ENCODE measurements around the gene CBX2.
A peak's percentile ranks its signal among the peaks of the same experiment; 100 is the strongest.

The CBX2 gene

DNA sequence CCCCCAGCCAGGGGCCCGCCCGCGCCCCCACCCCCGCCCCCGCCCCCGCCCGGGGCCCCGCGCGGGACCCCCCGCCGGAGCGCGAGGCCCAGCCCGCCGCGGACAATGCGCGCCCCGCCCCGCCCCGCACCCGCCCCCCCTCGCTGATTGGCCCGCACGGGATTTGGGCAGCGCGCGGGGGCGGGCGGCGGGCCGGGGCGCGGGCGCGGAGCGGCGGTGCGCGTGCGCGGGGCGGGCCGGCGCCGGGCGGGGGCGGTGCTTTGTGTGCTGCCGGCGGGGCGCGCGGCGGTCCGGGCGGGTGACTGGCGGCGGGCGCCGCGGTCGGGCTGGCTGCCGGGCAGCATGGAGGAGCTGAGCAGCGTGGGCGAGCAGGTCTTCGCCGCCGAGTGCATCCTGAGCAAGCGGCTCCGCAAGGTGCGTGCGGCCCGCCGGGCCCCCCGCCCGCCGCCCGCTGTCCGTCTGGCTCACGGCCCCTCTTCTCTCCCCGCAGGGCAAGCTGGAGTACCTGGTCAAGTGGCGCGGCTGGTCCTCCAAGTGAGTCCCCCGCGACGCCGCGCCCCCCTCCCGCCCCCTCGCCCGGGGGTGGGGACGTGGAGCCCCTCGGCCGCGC, at the start of gene CBX2:
TSS of gene CBX2 (plus strand) at position 255 of the 610 bp plus-strand sequence. CDS start at position 343, 88 bp downstream.
- DNase-seq (ENCODE audit: low read depth) = peak; percentile 61

- peak; percentile 64 for DNase-seq (ENCODE audit: low read depth)
Observed at GRCh38 chr17:79728169-79728907, 49.6 kb upstream of the CBX2 start.

- DNase-seq (ENCODE audit: low read depth) = no peak
Observed at GRCh38 chr17:79728908-79729471, 49.0 kb upstream of the CBX2 start.

- DNase-seq (ENCODE audit: low read depth) = no peak
Observed at GRCh38 chr17:79729761-79730160, 48.2 kb upstream of the CBX2 start.

GRCh38 chr17:79730437-79730768, 47.5 kb upstream of the CBX2 start:
- DNase-seq (ENCODE audit: low read depth) = no peak

DNA sequence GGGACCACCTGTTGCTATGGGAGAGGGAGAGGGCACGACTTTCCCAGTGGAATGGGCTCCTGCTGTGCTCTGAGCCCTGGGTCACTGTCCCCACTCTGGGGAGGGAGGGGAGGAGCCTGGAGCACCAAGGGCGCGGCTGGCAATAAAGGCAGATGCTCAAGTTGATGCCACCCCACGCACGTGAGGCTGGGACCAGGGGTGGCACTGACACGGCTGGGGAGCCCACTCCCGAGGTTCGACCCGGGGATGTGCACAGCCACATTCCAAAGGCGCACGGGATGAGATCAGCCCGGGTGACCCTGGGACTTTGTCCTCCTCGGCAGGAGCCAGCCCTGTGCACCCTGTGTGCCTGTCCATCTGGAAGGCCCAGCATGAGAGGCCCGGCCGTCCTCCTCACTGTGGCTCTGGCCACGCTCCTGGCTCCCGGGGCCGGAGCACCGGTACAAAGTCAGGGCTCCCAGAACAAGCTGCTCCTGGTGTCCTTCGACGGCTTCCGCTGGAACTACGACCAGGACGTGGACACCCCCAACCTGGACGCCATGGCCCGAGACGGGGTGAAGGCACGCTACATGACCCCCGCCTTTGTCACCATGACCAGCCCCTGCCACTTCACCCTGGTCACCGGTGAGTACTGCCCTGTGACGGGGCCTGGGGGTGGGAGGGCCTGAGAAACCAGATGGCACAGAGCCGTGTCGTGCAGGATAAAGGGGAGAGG, 47.0 kb upstream of the CBX2 start, which contains the start of gene ENPP7:
TSS of gene ENPP7 (plus strand) at position 175 of the 715 bp plus-strand sequence. CDS start at position 372, 197 bp downstream.
- DNase-seq (ENCODE audit: low read depth) = no peak

DNA sequence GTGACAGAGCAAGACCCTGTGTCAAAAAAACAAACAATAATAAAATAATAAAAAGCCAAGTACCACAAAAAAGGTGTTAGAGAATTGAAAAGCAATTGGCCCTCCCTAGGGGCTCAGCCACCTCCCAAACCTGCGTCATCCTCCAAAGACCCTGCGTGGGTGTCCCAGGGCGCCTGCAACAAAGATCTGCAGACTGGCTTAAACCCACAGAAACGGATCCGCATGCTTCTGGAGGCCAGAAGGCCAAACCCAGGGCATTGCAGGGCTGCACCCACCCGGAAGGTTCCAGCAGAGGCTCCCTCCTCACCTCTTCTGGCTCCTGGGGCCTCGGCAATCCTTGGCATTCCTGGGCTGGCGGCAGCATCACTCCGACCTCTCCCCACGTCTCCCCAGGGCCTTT, 45.7 kb upstream of the CBX2 start:
- DNase-seq (ENCODE audit: low read depth) = no peak

DNA sequence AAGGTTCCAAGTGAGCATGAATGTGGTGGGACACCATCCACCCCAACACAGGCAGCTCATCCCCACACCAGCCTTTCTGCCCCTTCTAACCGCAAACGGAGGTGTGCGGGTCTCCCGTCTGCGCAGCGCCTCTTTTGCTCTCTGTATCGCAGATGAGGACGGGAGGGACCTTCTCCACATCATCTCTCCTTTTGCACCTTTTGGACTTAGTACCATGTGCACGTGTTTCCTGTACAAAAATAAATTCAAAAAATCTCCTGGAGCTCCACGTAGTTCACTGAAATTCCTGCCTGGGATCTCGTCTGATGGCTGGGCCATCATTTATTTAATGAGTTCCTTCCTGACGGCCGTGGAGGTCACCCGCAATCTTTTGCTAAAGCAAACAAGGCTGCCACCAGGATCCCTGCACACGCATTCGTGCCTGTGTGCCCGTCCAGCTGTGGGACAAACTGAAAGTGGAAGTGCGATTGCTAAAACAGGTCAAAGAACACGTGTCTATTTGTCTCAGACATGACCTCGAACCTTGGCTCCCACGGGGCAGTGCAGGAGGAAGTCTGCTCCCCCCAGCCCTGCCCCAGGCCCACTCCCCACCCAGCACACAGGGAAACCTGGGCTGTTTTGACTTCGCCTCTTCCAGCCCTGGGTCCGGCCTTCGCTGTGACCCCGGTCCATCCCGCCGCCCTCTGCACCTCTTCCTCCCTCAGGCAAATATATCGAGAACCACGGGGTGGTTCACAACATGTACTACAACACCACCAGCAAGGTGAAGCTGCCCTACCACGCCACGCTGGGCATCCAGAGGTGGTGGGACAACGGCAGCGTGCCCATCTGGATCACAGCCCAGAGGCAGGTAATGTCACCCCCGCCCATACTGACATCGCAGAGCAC, 44.9 kb upstream of the CBX2 start:
- DNase-seq (ENCODE audit: low read depth) = no peak

- no peak for DNase-seq (ENCODE audit: low read depth)
Observed at GRCh38 chr17:79733692-79734070, 44.3 kb upstream of the CBX2 start.

- DNase-seq (ENCODE audit: low read depth) = no peak
Observed at GRCh38 chr17:79735096-79735495, 42.9 kb upstream of the CBX2 start.

- DNase-seq (ENCODE audit: low read depth) = no peak
Observed at GRCh38 chr17:79737046-79737921, 40.7 kb upstream of the CBX2 start.

DNA sequence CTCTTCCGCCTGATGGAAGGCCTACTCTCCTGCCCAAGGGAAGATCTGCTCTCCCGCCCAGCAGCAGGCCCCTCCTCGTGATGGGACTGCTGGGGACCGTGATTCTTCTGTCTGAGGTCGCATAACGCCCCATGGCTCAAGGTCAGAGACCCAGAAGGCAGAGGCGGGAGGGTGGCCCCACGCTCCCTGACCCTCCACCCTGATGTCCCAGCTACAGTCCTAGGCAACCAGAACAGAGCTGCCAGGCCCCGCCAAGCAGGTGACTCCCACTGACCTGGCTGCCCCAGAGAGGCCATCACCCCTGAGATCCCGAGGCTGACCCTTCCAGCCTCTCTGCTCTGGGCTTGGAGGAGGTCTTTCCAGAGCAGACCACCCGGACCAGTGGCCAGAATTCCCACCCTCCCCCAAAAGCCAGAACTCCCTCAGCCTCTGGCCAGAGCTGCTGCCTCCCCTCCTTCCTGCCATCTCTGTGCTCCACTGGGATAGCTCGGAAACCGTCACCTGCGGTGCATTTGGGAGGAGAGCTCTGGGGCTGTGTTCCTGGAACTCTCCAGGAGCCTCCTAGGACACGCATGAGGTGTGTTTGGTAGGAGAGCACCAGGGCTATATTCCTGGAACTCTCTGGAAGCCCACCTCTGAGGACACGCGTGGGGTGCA, 39.9 kb upstream of the CBX2 start:
- no peak for DNase-seq (ENCODE audit: low read depth)

DNA sequence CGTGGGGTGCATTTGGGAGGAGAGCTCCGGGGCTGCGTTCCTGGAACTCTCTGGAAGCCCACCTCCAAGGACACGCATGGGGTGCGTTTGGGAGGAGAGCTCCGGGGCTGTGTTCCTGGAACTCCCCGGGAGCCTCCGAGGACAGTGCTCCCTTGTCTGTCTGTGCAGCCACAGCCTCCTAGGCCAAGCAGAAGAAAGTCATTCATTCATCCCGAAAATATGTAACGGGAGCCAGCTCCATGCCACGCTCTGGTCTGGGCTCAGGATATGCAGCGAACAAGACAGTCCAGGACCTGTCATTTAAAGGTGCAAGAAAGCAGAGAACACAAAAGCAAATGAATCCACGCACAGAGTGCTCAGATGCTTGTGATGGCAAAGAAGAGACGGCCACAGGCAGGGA, 39.3 kb upstream of the CBX2 start:
- DNase-seq (ENCODE audit: low read depth) = no peak

DNA sequence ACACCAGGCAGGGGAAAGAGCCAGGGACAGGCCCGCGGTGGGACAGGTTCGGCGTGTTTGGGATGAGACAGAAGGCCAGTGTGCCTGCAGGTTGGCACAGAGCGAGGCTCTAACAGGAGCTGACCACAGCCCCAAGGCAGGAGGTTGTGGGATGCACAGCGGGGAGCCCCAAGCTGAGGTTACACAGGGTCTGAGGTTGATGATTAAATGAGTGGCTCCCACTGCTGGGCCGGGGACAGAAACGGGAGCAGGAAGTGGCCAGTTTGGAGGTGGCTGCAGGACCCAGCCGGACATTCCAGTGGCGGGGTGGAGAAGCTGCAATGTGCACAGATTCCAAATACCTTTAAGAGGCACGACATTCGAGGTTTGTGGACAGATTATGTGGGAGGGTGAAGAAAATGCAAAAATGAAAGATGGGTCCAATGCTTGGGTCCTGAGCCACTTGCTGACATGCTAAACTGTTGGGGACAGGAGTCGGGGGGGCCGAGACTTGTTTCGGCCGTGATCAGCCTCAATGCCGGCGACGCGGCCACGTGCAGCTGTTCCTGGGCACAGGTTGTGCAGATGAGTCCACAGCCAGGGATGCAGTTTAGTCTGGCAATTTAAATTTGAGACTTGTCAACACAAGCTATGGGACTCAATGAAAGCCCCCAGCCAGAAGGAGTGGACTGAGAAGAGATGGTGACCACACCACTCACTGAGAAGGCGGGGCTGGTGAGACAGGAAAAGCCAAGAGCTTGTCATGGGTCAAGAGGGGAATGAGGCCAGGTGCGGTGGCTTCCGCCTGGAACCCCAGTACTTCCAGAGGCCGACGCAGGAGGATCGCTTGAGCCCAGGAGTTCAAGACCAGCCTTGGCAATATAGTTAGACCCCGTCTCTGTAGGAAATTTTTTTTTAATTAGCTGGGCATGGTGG, 38.5 kb upstream of the CBX2 start:
- no peak for DNase-seq (ENCODE audit: low read depth)

DNA sequence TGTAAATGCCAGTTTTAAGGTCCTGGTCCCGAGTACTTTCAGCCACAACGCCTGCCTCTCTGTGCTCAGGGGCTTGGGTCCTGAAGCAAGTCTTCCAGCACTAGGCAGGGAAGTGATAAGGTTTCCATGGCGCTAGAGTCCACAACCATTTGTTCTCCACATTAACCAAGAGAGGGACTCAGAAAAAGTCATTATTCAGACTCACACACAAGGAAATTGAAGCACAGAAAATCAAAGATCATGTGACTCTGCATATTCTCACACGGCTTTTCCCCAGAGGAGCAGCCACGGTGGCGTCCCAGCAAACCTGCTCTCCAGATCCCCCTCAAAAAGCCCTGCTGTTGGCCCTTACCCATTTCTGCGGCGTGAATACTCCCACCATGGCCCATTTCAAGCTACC, 37.5 kb upstream of the CBX2 start:
- DNase-seq (ENCODE audit: low read depth) = no peak

GRCh38 chr17:79741401-79741750, 36.6 kb upstream of the CBX2 start:
- no peak for DNase-seq (ENCODE audit: low read depth)

GRCh38 chr17:79741751-79742588, 36.0 kb upstream of the CBX2 start:
- DNase-seq (ENCODE audit: low read depth) = peak; percentile 43

DNA sequence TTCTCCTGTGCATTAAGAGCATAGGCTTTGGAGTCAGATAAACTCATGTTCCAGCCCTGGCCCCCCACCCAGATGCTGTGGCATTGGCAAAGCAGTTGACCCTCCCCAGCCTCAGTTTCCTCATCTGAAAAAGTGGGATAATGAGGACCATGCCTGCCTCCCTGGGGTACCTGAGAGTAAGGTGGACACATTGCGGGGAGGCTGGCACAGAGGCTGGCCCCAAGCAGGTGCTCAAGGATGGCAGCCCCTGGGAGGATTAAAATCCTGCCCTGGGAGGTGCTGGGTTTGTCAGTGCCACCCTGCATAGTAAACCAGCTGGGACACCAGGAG, 35.4 kb upstream of the CBX2 start:
- DNase-seq (ENCODE audit: low read depth) = no peak
